ENCODE measurements around the gene IRAK1.

IRAK1 gene

DNA sequence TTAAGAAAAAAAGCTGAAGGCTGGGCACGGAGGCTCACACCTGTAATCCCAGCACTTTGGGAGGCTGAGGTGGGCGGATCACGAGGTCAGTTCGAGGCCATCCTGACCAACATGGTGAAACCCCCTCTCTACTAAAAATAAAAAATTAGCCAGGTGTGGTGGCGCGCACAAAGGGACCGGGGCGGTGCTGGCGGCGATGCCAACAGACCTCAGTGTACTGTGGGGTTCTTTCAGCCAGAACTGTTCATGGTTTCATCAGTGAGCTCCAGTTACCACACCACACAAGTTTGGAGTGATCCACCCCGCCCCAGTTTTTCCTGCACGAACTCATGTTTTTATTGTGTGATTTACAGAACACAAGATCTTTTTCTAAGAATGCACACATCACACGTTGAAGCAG is 21.2 kb upstream of the IRAK1 start:
- no peak overlapping the region for H3K4me3 ChIP-seq (ENCODE audit: low read depth, low read length)

DNA sequence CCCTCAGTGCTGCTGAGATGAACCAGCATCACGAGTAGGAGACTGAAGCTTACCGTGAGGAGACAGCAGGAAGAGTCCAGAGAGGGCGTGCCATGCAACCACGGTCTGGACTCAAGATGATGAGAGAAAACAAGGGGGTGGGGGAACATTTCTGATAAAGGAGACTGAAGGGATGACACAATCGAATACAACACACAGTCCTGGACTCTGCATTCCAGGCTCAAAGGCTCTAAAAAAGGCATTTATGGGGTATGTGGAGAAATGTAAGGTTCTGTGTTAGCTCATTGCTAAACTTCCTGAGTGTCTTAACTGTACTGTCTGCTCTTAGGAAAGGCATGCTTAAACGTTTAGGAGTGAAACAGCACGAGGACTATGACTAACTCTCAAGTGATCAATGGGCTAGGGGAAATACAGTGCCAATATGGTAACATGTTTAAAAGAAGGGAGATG is 20.6 kb upstream of the IRAK1 start:
- H3K4me3 ChIP-seq (ENCODE audit: low read depth, low read length), result no peak overlapping the region

GRCh38 chrX:154039577-154039976 is 19.9 kb upstream of the IRAK1 start:
- H3K4me3 ChIP-seq (ENCODE audit: low read depth, low read length), result no peak overlapping the region

- no peak overlapping the region for H3K4me3 ChIP-seq (ENCODE audit: low read depth, low read length)
These were observed 19.0 kb upstream of the IRAK1 start for GRCh38 chrX:154038656-154039055.

GRCh38 chrX:154037754-154038153 is 18.1 kb upstream of the IRAK1 start:
- H3K4me3 ChIP-seq (ENCODE audit: low read depth, low read length), result no peak overlapping the region

- H3K4me3 ChIP-seq (ENCODE audit: low read depth, low read length), result no peak overlapping the region
These were observed 16.8 kb upstream of the IRAK1 start for GRCh38 chrX:154036513-154036912.

DNA sequence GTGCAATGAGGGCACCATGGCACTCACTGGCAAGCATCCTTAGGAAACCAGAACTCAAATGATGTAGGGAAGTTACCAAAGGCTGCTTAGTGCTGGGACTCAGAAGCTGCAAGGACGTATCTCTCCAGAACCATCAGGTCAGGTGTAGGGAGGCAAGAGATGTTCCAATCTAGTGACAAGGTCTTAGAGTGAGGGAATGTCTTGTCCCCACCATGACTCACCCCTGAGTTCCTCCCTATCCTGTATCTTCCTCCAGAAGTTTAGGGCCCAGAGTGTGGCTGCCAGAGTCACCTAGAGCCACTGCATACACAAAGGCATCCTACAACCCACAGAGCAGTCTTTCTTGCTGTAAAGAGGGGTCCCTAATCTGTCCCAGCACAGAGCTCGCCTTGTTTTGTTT is 14.1 kb upstream of the IRAK1 start:
- H3K4me3 ChIP-seq (ENCODE audit: low read depth, low read length), result no peak overlapping the region

DNA sequence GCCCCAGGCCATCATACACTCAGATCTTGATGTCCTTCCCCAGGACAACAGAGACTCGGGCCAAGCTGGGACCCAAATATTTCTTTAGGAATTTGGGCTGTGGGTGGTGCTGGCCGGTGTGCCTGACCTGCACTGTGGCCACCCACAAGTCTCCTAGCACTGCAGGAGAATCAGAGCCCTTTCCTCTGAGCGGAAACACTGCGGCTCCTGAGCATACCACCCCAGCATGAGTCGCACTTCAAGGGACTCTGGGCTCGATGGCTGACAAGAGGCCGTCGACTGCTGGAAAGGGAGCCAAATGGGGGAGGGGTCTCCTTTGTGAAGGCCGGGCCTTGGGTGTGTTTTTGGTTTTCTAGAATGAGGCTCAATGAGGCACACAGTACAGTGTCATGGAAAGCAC is 13.0 kb upstream of the IRAK1 start:
- no peak overlapping the region for H3K4me3 ChIP-seq (ENCODE audit: low read depth, low read length)

DNA sequence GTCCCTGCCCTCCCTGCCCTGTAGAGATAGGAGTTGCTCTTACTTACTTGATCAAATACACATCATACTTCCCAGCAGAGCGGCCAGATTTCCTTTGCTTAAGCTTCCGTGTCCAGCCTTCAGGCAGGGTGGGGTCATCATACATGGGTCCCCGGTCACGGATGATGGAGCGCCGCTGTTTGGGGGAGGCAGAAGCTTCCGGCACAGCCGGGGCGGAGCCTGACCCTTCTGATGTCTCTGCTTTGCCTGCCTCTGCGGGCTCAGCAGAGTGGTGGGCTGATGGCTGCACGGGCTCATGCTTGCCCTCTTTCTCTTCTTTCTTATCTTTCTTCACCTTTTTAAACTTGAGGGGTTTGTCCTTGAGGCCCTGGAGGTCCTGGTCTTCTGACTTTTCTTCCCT is 12.5 kb upstream of the IRAK1 start:
- H3K4me3 ChIP-seq (ENCODE audit: low read depth, low read length), result no peak overlapping the region

- H3K4me3 ChIP-seq (ENCODE audit: low read depth, low read length), result no peak overlapping the region
These were observed 11.1 kb upstream of the IRAK1 start for GRCh38 chrX:154030715-154031305.

- H3K4me3 ChIP-seq (ENCODE audit: low read depth, low read length), result no peak overlapping the region
These were observed 10.6 kb upstream of the IRAK1 start for GRCh38 chrX:154030266-154030665.

- H3K4me3 ChIP-seq (ENCODE audit: low read depth, low read length), result no peak overlapping the region
These were observed 9.7 kb upstream of the IRAK1 start for GRCh38 chrX:154029439-154029838.

GRCh38 chrX:154028502-154029184 is 8.9 kb upstream of the IRAK1 start:
- no peak overlapping the region for H3K4me3 ChIP-seq (ENCODE audit: low read depth, low read length)

DNA sequence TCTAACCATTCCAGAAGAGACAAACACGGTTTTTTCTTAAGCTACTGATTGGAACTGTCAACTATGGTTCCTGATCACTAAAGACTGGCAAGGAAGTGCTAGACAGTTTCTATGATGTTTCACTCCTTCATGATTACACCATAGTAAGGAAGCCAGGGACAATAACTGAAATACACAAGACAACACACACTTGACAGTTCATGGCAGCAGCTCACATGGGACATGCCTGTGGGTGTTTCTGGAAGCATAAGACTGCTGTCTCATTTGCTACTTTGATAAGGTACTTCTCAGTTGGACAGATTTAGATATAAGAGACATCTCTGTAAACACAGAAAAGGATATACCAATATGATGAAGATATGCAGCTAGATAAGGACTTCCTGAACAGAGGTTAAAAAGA is 8.3 kb upstream of the IRAK1 start:
- no peak overlapping the region for H3K4me3 ChIP-seq (ENCODE audit: low read depth, low read length)

- H3K4me3 ChIP-seq (ENCODE audit: low read depth, low read length), result no peak overlapping the region
These were observed 7.3 kb upstream of the IRAK1 start for GRCh38 chrX:154027022-154027402.

- no peak overlapping the region for H3K4me3 ChIP-seq (ENCODE audit: low read depth, low read length)
These were observed 6.7 kb upstream of the IRAK1 start for GRCh38 chrX:154026136-154027021.

GRCh38 chrX:154025230-154025629 is 5.5 kb upstream of the IRAK1 start:
- H3K4me3 ChIP-seq (ENCODE audit: low read depth, low read length), result no peak overlapping the region

DNA sequence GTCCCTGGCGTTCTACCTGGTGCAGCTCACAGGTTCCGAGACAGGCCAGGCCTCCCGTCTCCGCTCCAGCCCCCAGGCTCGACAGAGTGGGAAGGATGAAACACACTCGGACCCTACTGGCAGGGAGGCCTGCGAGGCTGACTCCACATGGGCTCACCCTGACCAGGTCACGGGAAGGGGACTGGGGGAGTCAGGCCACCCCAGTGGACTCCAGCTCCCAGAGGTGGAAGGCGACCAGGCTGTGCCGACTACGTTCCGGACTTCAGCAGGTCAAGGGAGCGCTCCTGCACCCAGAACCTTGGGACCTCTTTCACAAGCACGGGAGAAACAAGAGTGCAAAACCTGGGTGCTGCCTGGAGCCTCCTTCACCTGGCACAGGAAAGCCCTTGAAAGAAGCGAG is 4.6 kb upstream of the IRAK1 start:
- H3K4me3 ChIP-seq (ENCODE audit: low read depth, low read length), result no peak overlapping the region

GRCh38 chrX:154023276-154024000 is 3.7 kb upstream of the IRAK1 start:
- no peak overlapping the region for H3K4me3 ChIP-seq (ENCODE audit: low read depth, low read length)

DNA sequence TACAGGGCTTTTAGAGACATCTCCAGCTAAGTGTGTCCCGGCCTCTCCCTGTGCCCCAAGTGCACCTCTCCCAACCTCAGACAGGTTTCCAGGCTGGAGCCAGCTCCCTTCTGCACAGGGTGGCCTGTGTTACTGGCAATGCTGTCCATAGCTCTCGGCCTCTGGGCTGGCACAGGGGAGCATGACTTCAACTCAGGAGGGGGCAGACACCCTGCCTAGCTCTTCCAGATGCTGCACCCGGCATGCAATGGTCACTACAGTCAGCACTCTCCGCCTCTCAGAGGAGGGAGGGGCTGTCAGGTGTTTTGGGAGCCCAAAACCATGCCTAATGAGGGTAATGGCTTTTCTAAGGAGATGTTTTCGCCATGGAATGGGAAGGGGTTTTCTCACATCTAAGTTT is 2.4 kb upstream of the IRAK1 start:
- H3K4me3 ChIP-seq (ENCODE audit: low read depth, low read length), result no peak overlapping the region

DNA sequence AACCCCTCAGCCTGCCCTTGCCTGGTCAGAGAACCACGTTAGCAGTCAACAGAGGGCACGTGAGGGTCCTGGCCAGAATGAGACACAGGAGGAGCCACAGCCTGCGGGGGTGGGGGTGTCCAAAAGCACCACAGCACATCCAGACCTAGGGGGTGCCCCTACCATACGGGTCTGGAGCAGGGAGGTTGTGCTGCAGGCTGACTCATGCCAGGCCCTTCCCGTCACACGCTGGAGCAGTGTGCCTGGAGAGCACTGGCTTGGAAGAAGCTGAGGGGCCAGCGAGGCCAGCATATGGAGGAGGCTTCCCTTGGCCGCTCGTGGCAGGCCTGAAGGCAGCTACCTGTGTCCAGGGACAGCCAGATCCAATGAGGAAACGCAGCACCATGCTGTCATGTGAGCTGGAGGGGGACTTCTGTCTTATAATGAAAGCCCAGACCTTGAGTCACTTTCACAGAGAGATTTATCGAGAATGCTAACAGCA is 1.5 kb upstream of the IRAK1 start:
- H3K4me3 ChIP-seq (ENCODE audit: low read depth, low read length), result no peak overlapping the region
